Measurements from ENCODE around the gene MOB2.

The MOB2 gene

GRCh38 chr11:1529774-1530173 lies 43.2 kb upstream of the MOB2 start:
- Histone ChIP-seq H3K27me3 (ENCODE audit: insufficient read depth, low read depth) (no peaks in the 10 kb centered on the region), H3K27ac (no peak overlapping the region), H3K4me2 (no peak overlapping the region), H4K20me1 (ENCODE audit: insufficient read depth) (no peaks in the 10 kb centered on the region), H3K36me3 (ENCODE audit: insufficient read depth) (no peaks in the 10 kb centered on the region), H2AFZ (ENCODE audit: low read depth) (no peak overlapping the region), H3K4me1 (ENCODE audit: low read depth, poor library complexity, severe bottlenecking) (no peaks in the 10 kb centered on the region), H3K79me2 (ENCODE audit: insufficient read depth, low read depth) (no peaks in the 10 kb centered on the region), H3K9ac (no peak overlapping the region), H3K4me3 (IDR thresholded peaks at IDR 0.05; ENCODE audit: insufficient read depth, low read depth, low read length) (no peak overlapping the region)
- TF ChIP-seq CTCF (conservative IDR thresholded peaks at IDR 0.05; ENCODE audit: low read depth, low read length): no peak

GRCh38 chr11:1529286-1529685 lies 42.7 kb upstream of the MOB2 start:
- H3K4me3 ChIP-seq (IDR thresholded peaks at IDR 0.05; ENCODE audit: insufficient read depth, low read depth, low read length): no peak overlapping the region
- H3K36me3 ChIP-seq (ENCODE audit: insufficient read depth): no peaks in the 10 kb centered on the region
- TF ChIP-seq CTCF (conservative IDR thresholded peaks at IDR 0.05; ENCODE audit: low read depth, low read length): no peak
- H3K9ac ChIP-seq: no peak overlapping the region
- no peaks in the 10 kb centered on the region for H3K27me3 ChIP-seq (ENCODE audit: insufficient read depth, low read depth)
- H3K4me1 ChIP-seq (ENCODE audit: low read depth, poor library complexity, severe bottlenecking): no peaks in the 10 kb centered on the region
- H3K27ac ChIP-seq: no peak overlapping the region
- no peak overlapping the region for H2AFZ ChIP-seq (ENCODE audit: low read depth)
- H3K79me2 ChIP-seq (ENCODE audit: insufficient read depth, low read depth): no peaks in the 10 kb centered on the region
- no peak overlapping the region for H3K4me2 ChIP-seq
- no peaks in the 10 kb centered on the region for H4K20me1 ChIP-seq (ENCODE audit: insufficient read depth)

- no peaks in the 10 kb centered on the region for H4K20me1 ChIP-seq (ENCODE audit: insufficient read depth)
- H3K36me3 ChIP-seq (ENCODE audit: insufficient read depth): no peaks in the 10 kb centered on the region
- H3K4me1 ChIP-seq (ENCODE audit: low read depth, poor library complexity, severe bottlenecking): no peaks in the 10 kb centered on the region
- H3K27ac ChIP-seq: no peak overlapping the region
- H3K27me3 ChIP-seq (ENCODE audit: insufficient read depth, low read depth): no peaks in the 10 kb centered on the region
- no peak overlapping the region for H3K4me2 ChIP-seq
- H3K4me3 ChIP-seq (IDR thresholded peaks at IDR 0.05; ENCODE audit: insufficient read depth, low read depth, low read length): no peak overlapping the region
- no peaks in the 10 kb centered on the region for H3K79me2 ChIP-seq (ENCODE audit: insufficient read depth, low read depth)
- H2AFZ ChIP-seq (ENCODE audit: low read depth): no peak overlapping the region
- no peak overlapping the region for H3K9ac ChIP-seq
- TF ChIP-seq CTCF (conservative IDR thresholded peaks at IDR 0.05; ENCODE audit: low read depth, low read length): no peak
Measured at GRCh38 chr11:1528710-1529109, 42.1 kb upstream of the MOB2 start.

GRCh38 chr11:1526785-1527184 lies 40.2 kb upstream of the MOB2 start:
- Histone ChIP-seq H2AFZ (ENCODE audit: low read depth) (no peak overlapping the region), H4K20me1 (ENCODE audit: insufficient read depth) (no peaks in the 10 kb centered on the region), H3K36me3 (ENCODE audit: insufficient read depth) (no peaks in the 10 kb centered on the region), H3K27ac (no peak overlapping the region), H3K27me3 (ENCODE audit: insufficient read depth, low read depth) (no peaks in the 10 kb centered on the region), H3K79me2 (ENCODE audit: insufficient read depth, low read depth) (no peaks in the 10 kb centered on the region), H3K4me3 (IDR thresholded peaks at IDR 0.05; ENCODE audit: insufficient read depth, low read depth, low read length) (no peak overlapping the region), H3K4me2 (no peak overlapping the region), H3K9ac (no peak overlapping the region), H3K4me1 (ENCODE audit: low read depth, poor library complexity, severe bottlenecking) (no peaks in the 10 kb centered on the region)
- TF ChIP-seq CTCF (conservative IDR thresholded peaks at IDR 0.05; ENCODE audit: low read depth, low read length): no peak

- no peak overlapping the region for H3K4me2 ChIP-seq
- H3K4me3 ChIP-seq (IDR thresholded peaks at IDR 0.05; ENCODE audit: insufficient read depth, low read depth, low read length): no peak overlapping the region
- H3K9ac ChIP-seq: no peak overlapping the region
- H3K27me3 ChIP-seq (ENCODE audit: insufficient read depth, low read depth): no peaks in the 10 kb centered on the region
- no peaks in the 10 kb centered on the region for H4K20me1 ChIP-seq (ENCODE audit: insufficient read depth)
- H3K4me1 ChIP-seq (ENCODE audit: low read depth, poor library complexity, severe bottlenecking): no peaks in the 10 kb centered on the region
- H3K36me3 ChIP-seq (ENCODE audit: insufficient read depth): no peaks in the 10 kb centered on the region
- H3K27ac ChIP-seq: no peak overlapping the region
- H3K79me2 ChIP-seq (ENCODE audit: insufficient read depth, low read depth): no peaks in the 10 kb centered on the region
- no peak for TF ChIP-seq CTCF (conservative IDR thresholded peaks at IDR 0.05; ENCODE audit: low read depth, low read length)
- no peak overlapping the region for H2AFZ ChIP-seq (ENCODE audit: low read depth)
Measured at GRCh38 chr11:1523779-1524178, 37.2 kb upstream of the MOB2 start.
